Transverse colon (tissue), 4 donors: ENCODE results near the gene SRP68. TPM values are rescaled to one million over a fixed set of nuclear protein-coding genes. Genes with fewer than 3 reads are reported as not detected.

ENCODE experiments used
- DNase-seq: peaks from one replicate; pipeline ENCODE4 v3.0.0-alpha.2; 2019
- H3K27ac ChIP-seq, 4 donors: fragments of 200-600 bp; sonication (generic); 2 replicates each; pipeline ENCODE4 v1.5.1; 2016 to 2018; ENCODE audit warnings: inconsistent platforms in 4 of 4
- H3K27me3 ChIP-seq: fragments of 200-600 bp; sonication (generic); 2 replicates; pipeline ENCODE4 v1.5.1; 2017; ENCODE audit warnings: inconsistent platforms
- H3K36me3 ChIP-seq, 4 donors: fragments of 200-600 bp; sonication (generic); 2 replicates each; pipeline ENCODE4 v1.5.1; 2017 to 2019; ENCODE audit warnings: inconsistent platforms in 4 of 4
- H3K4me1 ChIP-seq, 4 donors: fragments of 200-600 bp; sonication (generic); 2 replicates each; pipeline ENCODE4 v1.5.1; 2017 to 2020; ENCODE audit warnings: inconsistent platforms in 4 of 4
- H3K4me3 ChIP-seq, 4 donors: fragments of 200-600 bp; sonication (generic); 1 replicate in 1 of 4; 2 replicates in 3 of 4; pipeline versions ENCODE4 v1.5.1 to v1.6.1; 2017 to 2019; ENCODE audit warnings: inconsistent platforms in 4 of 4
- H3K9me3 ChIP-seq, 2 donors: fragments of 200-600 bp; sonication (generic); 2 replicates each; pipeline ENCODE4 v1.5.1; 2017 to 2019; ENCODE audit warnings: inconsistent platforms in 2 of 2
- EP300 ChIP-seq: sonication (generic); formaldehyde crosslinking; IDR thresholded peaks from one replicate; pipeline ENCODE4 v1.6.1; 2017; ENCODE audit warnings: antibody characterized with exemption, low read depth
- POLR2A ChIP-seq: fragments of 450-650 bp; IDR thresholded peaks from one replicate; pipeline ENCODE4 v1.6.1; 2016; ENCODE audit warnings: antibody characterized with exemption, mild to moderate bottlenecking, moderate library complexity
- POLR2AphosphoS5 ChIP-seq, 3 donors: sonication (generic); formaldehyde crosslinking; IDR thresholded peaks; one replicate each; pipeline ENCODE4 v1.6.1; 2016; ENCODE audit warnings: antibody characterized with exemption in 3 of 3
- WGBS, 2 donors: methylation state at CpG; one replicate each; pipeline ENCODE4 v1.1.5; 2018; ENCODE audit warnings: low coverage in 1 of 2; 5-methylcytosine and 5-hydroxymethylcytosine counted together
- in situ Hi-C, 4 donors: fragments of 200-750 bp; cut with MboI; loops; one replicate each; pipeline versions ENCODE4 v1.15.0 to v1.15.1; 2017; ENCODE audit warnings: low sequenced_read_pairs in 3 of 4, low pct_ligation_motif_present in 1 of 4, low pct_unique_long_range_greater_than_20kb in 1 of 4
- intact Hi-C: fragments of 100-400 bp; cut with DNase I; formaldehyde crosslinking; loops from one replicate; pipeline ENCODE4 v1.15.1; 2023; ENCODE audit warnings: low total_unique reads
- total RNA-seq, 4 donors: library from RNA; depleted of rRNA; stranded (reverse); fragments of >200 nt; gene quantifications; one replicate each; pipeline ENCODE4 v1.1.0, GENCODE V29; 2016
- TF ChIP-seq, protein P1 (sequence below), 5 experiments: fragments of 200-600 bp in 3 of 5; fragments of 450-650 bp in 2 of 5; sonication (generic) in 3 of 5; IDR thresholded peaks; 1 replicate in 2 of 5; 2 replicates in 3 of 5; pipeline ENCODE4 v1.5.1; 2016 to 2017; ENCODE audit warnings: antibody characterized with exemption in 5 of 5, inconsistent platforms in 3 of 5, mild to moderate bottlenecking in 2 of 5, moderate library complexity in 1 of 5

SRP68 gene
- total RNA-seq, 4 donors from 2014 or later = 11.6 to 44.8 (median 30.4) TPM

DNA sequence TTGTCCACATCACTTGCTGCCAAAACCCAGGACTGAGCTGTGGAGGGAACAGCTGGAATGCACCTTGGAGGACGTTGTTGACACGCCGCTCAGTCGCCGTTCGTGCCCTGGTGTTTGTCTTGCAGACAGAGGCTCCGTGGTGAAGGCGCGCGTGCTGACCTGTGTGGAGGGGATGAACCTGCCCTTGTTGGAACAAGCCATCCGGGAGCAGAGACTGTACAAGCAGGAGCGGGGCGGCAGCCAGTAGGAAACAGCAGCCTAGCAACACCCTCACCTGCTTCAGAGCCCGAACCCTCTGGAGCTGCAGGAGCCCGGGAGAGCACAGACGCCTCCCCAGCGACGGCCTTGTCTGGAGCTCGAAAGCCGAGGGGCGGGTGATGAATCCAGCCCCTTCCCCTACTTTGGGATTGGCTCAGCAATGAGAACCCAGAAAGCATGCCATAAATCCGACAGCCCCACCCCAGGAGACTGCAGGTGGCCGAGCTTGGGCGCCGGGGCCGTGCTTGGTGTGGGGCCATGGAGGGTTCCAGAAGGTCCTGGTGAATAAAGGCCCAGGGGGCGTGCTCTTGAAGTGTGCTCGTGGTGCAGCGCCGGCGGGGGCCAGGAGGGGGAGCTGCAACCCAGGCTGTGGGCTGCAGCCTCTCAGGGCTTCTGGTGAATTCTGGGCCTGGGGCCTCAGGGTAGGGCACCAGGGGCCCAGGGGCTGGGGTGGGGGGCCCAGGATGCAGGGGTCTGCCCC is 72.1 kb downstream of the SRP68 start:
- DNase-seq = peak; percentile 81
- intact Hi-C loops (loop anchor here (5.0 kb wide), 1 partner anchor 93 kb away; no protein-coding TSS in a partner anchor), in situ Hi-C loops (loop anchor here in 3 of 4 donors (5.0 to 25.0 kb wide), 3 partner anchors 85 to 287 kb away; no protein-coding TSS in a partner anchor)
- no peaks in the 10 kb centered on the region for H3K9me3 ChIP-seq
- H3K36me3 ChIP-seq = no peaks in the 10 kb centered on the region
- TF ChIP-seq EP300 = no peak
- no peak for TF ChIP-seq POLR2A
- TF ChIP-seq, protein P1, sequence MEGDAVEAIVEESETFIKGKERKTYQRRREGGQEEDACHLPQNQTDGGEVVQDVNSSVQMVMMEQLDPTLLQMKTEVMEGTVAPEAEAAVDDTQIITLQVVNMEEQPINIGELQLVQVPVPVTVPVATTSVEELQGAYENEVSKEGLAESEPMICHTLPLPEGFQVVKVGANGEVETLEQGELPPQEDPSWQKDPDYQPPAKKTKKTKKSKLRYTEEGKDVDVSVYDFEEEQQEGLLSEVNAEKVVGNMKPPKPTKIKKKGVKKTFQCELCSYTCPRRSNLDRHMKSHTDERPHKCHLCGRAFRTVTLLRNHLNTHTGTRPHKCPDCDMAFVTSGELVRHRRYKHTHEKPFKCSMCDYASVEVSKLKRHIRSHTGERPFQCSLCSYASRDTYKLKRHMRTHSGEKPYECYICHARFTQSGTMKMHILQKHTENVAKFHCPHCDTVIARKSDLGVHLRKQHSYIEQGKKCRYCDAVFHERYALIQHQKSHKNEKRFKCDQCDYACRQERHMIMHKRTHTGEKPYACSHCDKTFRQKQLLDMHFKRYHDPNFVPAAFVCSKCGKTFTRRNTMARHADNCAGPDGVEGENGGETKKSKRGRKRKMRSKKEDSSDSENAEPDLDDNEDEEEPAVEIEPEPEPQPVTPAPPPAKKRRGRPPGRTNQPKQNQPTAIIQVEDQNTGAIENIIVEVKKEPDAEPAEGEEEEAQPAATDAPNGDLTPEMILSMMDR (IDR thresholded peaks at IDR 0.05) = peak; percentile 72 to 90 (median 82)
- no peak for TF ChIP-seq POLR2AphosphoS5 (IDR thresholded peaks at IDR 0.05)
- H3K27me3 ChIP-seq = no peaks in the 10 kb centered on the region
- H3K4me3 ChIP-seq = no peak overlapping the region
- peak overlapping the region; percentile 84 to 91 (median 87) for H3K27ac ChIP-seq
- peaks cover 13 to 92% (median 65%) of the 10 kb centered on the region in 4 donors for H3K4me1 ChIP-seq
- WGBS, 2 donors = 52% methylated on average over 25 of the region's 31 CpGs; no CpG with 5 or more reads in 1 of the 2 donors

- Histone ChIP-seq H3K27ac (peak overlapping the region; percentile 84 to 91 (median 87)), H3K9me3 (no peaks in the 10 kb centered on the region), H3K36me3 (no peaks in the 10 kb centered on the region), H3K27me3 (no peaks in the 10 kb centered on the region), H3K4me1 (peaks cover 13 to 93% (median 63%) of the 10 kb centered on the region in 4 donors), H3K4me3 (no peak overlapping the region)
- intact Hi-C loops (no loop called here), in situ Hi-C loops (loop anchor here in 1 of 4 donors (10.0 kb wide), 1 partner anchor 94 kb away; the partner anchor contains the start of gene MRPL38)
- peak; percentile 58 for DNase-seq
- TF ChIP-seq POLR2AphosphoS5 (IDR thresholded peaks at IDR 0.05) (peak; percentile 15 to 79 (median 67)), EP300 (no peak), POLR2A (peak; percentile 53)
- WGBS, 2 donors = 73 to 78% methylated on average over 4 to 9 of the region's 9 CpGs
These were observed 74.0 kb downstream of the SRP68 start for GRCh38 chr17:75998327-75998795.

- no peaks in the 10 kb centered on the region for H3K27me3 ChIP-seq
- TF ChIP-seq POLR2A (peak; percentile 78), EP300 (no peak), POLR2AphosphoS5 (IDR thresholded peaks at IDR 0.05) (peak in 2 of 3 donors; percentile 74 to 75)
- TF ChIP-seq, protein P1 (IDR thresholded peaks at IDR 0.05) = no peak
- no peaks in the 10 kb centered on the region for H3K36me3 ChIP-seq
- peak overlapping the region; percentile 84 to 91 (median 87) for H3K27ac ChIP-seq
- in situ Hi-C loops (loop anchor here in 1 of 4 donors (10.0 kb wide), 1 partner anchor 92 kb away; the partner anchor contains the start of gene MRPL38), intact Hi-C loops (no loop called here)
- H3K9me3 ChIP-seq = no peaks in the 10 kb centered on the region
- peaks cover 13 to 83% (median 57%) of the 10 kb centered on the region in 4 donors for H3K4me1 ChIP-seq
- DNase-seq = peak; percentile 89
- 10 to 20% methylated on average over 5 to 18 of the region's 18 CpGs for WGBS, 2 donors
- H3K4me3 ChIP-seq = peak overlapping the region in 1 of 4 donors; percentile 0
These were observed 75.4 kb downstream of the SRP68 start for GRCh38 chr17:75996665-75997590.

- in situ Hi-C loops = loop anchor here in 1 of 4 donors (10.0 kb wide), 1 partner anchor 91 kb away; the partner anchor contains the start of gene MRPL38
- Histone ChIP-seq H3K4me1 (peaks cover 10 to 69% (median 44%) of the 10 kb centered on the region in 4 donors), H3K9me3 (no peaks in the 10 kb centered on the region), H3K27me3 (no peaks in the 10 kb centered on the region), H3K36me3 (no peaks in the 10 kb centered on the region), H3K27ac (peak overlapping the region; percentile 84 to 91 (median 87)), H3K4me3 (no peak overlapping the region)
- 89% methylated on average over 7 of the region's 7 CpGs; no CpG with 5 or more reads in 1 of the 2 donors for WGBS, 2 donors
- TF ChIP-seq POLR2A (no peak), POLR2AphosphoS5 (IDR thresholded peaks at IDR 0.05) (no peak), EP300 (no peak)
- TF ChIP-seq, protein P1 (IDR thresholded peaks at IDR 0.05) = no peak
- intact Hi-C loops = no loop called here
- DNase-seq = no peak
These were observed 76.9 kb downstream of the SRP68 start for GRCh38 chr17:75995385-75995925.
